ENCODE measurements around the gene TPST1.

GRCh38 chr7:66301249-66301648 is 96.1 kb downstream of the TPST1 start:
- TF ChIP-seq CTCF (conservative IDR thresholded peaks at IDR 0.05) (no peak), ZFX (IDR thresholded peaks at IDR 0.05) (no peak)

Measured in C4-2B (cell line).